ENCODE measurements around the gene SUGCT. TPM values are rescaled to one million over a fixed set of nuclear protein-coding genes. Genes with fewer than 3 reads are reported as not detected.

SUGCT gene
- total RNA-seq, 1 experiment from 2014 or later, result 29.0 TPM

DNA sequence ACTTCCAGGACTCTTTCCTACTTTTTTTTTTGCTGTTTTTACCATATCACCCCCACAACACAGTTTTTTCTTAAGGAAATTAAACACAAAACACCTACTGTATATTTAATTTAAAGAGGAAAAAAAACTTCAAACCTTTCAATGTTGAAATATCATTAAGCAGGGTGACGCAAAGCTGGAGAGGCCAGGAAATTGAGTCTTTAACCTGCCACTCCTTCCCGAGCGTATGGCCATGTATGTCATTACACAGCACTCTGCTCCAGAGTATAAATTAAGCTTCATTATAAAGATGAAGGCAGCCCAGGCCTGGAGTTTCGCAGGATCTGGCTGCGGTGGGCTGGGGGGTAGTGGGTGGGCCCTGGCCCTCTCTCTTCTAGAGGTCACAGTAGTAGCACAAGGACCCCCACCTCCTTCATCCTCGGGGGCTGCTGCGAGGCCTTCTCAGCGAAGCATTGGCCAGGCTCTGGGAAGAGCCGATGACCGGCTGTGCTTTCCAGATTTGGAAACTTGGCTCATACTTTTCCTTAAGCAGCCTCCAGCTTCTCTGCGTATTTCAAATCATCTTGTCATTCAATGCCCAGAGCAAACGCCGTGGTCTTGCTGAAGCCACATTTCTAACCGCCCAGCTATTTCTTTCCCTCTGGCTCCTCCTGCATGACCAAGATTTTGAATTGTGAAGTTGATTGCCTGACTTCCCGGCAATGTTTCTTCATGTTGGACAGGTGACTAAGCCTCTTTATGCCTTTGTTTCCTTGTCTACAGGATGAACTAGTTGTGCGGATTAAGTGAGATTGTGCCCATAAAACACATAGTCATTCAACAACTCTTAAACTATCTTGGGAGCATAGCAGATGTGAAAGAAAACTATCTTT, 765.1 kb downstream of the SUGCT start:
- DNase-seq (ENCODE audit: low read depth), result no peak

DNA sequence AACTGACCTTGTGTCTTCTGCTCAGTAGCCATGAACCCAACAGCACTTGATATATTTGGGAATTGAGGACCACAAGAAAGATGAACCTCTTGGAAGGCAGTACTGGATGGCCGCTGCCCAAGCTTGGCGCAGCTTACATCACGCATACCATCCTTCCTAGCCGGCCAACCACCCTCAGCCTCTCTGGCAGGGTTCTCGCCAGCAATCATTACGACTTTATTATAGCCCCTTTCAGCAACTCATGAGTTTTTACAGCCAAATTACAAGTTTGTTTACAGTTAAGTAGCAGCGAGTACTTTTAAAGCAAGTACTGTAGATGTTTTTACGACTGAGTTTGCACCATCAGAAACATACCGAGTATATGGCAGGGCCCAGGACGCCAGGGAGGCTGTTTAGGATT, 769.1 kb downstream of the SUGCT start:
- no peak for DNase-seq (ENCODE audit: low read depth)

DNA sequence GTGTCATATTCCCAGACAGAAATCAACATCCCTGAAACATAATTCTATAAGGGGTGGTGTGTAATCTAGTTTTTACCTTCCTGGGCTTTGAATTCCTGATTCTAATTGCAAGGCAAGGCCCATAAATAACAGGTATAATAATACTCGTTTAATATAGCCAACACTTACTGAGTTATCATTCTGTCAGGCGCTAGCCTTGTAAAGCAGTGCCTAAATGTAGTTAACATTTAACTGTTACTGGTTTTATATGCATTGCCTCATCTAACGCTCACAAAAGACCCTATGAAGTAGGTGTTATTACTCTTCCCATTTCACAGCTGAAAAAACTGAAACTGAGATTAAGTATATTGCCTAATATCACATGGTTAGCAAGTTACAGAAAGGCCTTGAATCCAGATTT, 772.5 kb downstream of the SUGCT start:
- DNase-seq (ENCODE audit: low read depth), result no peak

DNA sequence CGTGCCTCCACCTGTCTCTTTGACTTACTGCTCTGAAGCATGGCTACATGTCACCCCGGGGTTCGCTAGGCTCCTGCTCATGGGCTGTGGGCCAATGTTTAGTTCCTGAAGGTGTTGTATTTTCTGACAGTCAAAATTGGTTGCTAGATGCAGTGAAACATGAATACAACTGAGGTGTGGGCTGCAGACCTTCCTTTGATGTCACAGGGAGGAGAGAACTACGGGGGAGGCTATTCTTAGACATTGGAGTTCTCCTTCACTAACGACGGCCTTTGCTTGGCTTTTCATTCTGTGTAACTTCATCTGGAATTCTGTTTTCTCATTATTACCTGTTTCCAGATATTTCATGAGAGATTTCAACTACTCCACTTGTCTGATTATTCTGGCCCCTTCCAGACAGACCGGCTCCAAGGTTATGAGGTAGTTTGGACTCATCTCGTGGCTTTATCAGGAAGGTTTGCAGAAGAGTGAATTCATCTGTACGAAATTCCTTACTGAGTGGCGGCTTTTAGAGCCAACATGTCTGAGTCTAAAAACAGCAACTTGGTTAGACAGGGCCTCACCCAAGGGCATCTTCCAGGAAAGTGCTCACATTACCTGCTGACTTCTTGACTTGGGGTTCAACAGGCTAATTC, 774.7 kb downstream of the SUGCT start:
- DNase-seq (ENCODE audit: low read depth), result no peak

Other genes starting within 250 kb of the SUGCT start
- gene CDK13, start 184.7 kb upstream of the SUGCT start, total RNA-seq (2014; rRNA removed), result 41.9 and 44.0 TPM in 2 replicates
- 42.6 and 52.2 TPM in 2 replicates for gene MPLKIP, start 383 bp upstream of the SUGCT start, total RNA-seq (2014; rRNA removed)